Peyer's patch (tissue), 4 donors: ENCODE measurements around the gene UST.

Experiments used
- CTCF ChIP-seq, 6 experiments: fragments of 450-650 bp in 4 of 6; fragments of 200-600 bp in 2 of 6; sonication (generic) in 1 of 6; IDR thresholded peaks; one replicate each; pipeline ENCODE4 v1.5.1; 2017 to 2019; ENCODE audit warnings: antibody characterized with exemption in 6 of 6, mild to moderate bottlenecking in 3 of 6, moderate library complexity in 1 of 6
- POLR2A ChIP-seq, 2 donors: fragments of 450-650 bp; IDR thresholded peaks; one replicate each; pipeline ENCODE4 v1.5.1; 2017; ENCODE audit warnings: antibody characterized with exemption in 2 of 2, mild to moderate bottlenecking in 2 of 2, moderate library complexity in 2 of 2

- TF ChIP-seq CTCF (IDR thresholded peaks at IDR 0.05): no peak
- TF ChIP-seq POLR2A (IDR thresholded peaks at IDR 0.05): no peak
Measured at GRCh38 chr6:149077208-149077607, 330.4 kb downstream of the UST start.
